A549 (cell line): ENCODE measurements around the gene EXOC5.

Source experiments
- EP300 ChIP-seq, 2 experiments: fragments of >200 bp; sonication (Bioruptor Twin); formaldehyde crosslinking; IDR thresholded peaks; 2 replicates in 1 of 2; 3 replicates in 1 of 2; pipeline ENCODE4 v1.6.1; 2016 to 2017
- ESRRA ChIP-seq: fragments of 150-350 bp; IDR thresholded peaks from 2 replicates; pipeline ENCODE4 v1.6.1; 2014; ENCODE audit warnings: mild to moderate bottlenecking, low read length, borderline replicate concordance
- HOXA7 ChIP-seq: fragments of 250-450 bp; sonication (Bioruptor Pico); IDR thresholded peaks from 2 replicates; pipeline ENCODE4 v1.5.0; 2020; ENCODE audit warnings: mild to moderate bottlenecking, moderate library complexity
- MAZ ChIP-seq: fragments of 150-350 bp; IDR thresholded peaks from 2 replicates; pipeline ENCODE4 v1.6.1; 2014; ENCODE audit warnings: antibody characterized with exemption, low read depth, low read length, borderline replicate concordance
- POLR2A ChIP-seq: IDR thresholded peaks from 2 replicates; pipeline ENCODE4 v1.6.1; 2012; ENCODE audit warnings: mild to moderate bottlenecking, low read length
- RFX5 ChIP-seq: fragments of 450-650 bp; IDR thresholded peaks from 2 replicates; pipeline ENCODE4 v1.7.1; 2014; ENCODE audit warnings: antibody characterized with exemption, mild to moderate bottlenecking, moderate library complexity
- RNF2 ChIP-seq: fragments of 200-600 bp; sonication (generic); IDR thresholded peaks from 2 replicates; pipeline ENCODE4 v1.6.1; 2016; ENCODE audit warnings: low read depth, mild to moderate bottlenecking, antibody characterized with exemption, moderate library complexity, borderline replicate concordance
- SREBF2 ChIP-seq: fragments of 450-650 bp; IDR thresholded peaks from 2 replicates; pipeline ENCODE4 v1.6.1; 2014; ENCODE audit warnings: mild to moderate bottlenecking, moderate library complexity
- ZFP36 ChIP-seq: fragments of 450-650 bp; IDR thresholded peaks from 2 replicates; pipeline ENCODE4 v1.6.1; 2014; ENCODE audit warnings: borderline replicate concordance; ENCODE audit not compliant: partially characterized antibody
- TF ChIP-seq, protein P1 (sequence below): fragments of >200 bp; sonication (Bioruptor Twin); formaldehyde crosslinking; IDR thresholded peaks from 3 replicates; pipeline ENCODE4 v1.5.1; 2016
- TF ChIP-seq, protein P2 (sequence below): IDR thresholded peaks from 2 replicates; pipeline ENCODE4 v1.6.1; 2012
- TF ChIP-seq, protein P3 (sequence below): fragments of 450-650 bp; IDR thresholded peaks from 2 replicates; pipeline ENCODE4 v1.6.1; 2014; ENCODE audit warnings: antibody characterized with exemption

DNA sequence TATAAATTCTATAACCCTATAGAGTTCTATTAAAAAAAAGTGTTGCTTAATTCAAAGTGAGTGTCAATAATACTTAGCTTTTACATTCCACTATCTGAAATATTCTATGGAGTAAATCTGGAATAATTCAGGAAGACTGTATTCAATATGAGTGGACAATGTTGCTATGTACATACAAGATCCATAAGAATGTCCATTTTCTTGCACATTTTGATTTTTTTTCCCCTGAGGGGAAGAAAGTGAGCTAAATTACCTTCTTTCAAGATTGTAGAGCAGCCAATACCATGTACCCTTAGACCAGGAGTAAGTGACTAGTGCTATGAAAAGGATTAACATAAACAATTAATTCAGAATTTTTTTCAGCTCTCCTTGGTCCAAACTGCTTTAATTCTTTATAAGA lies 25.4 kb downstream of the EXOC5 start:
- TF ChIP-seq ZFP36 (no peak), SREBF2 (no peak), MAZ (no peak), RFX5 (no peak), HOXA7 (CRISPR knock-in tag) (no peak), ESRRA (no peak), EP300 (IDR thresholded peaks at IDR 0.05) (no peak), RNF2 (no peak), POLR2A (no peak)
- TF ChIP-seq, protein P1, sequence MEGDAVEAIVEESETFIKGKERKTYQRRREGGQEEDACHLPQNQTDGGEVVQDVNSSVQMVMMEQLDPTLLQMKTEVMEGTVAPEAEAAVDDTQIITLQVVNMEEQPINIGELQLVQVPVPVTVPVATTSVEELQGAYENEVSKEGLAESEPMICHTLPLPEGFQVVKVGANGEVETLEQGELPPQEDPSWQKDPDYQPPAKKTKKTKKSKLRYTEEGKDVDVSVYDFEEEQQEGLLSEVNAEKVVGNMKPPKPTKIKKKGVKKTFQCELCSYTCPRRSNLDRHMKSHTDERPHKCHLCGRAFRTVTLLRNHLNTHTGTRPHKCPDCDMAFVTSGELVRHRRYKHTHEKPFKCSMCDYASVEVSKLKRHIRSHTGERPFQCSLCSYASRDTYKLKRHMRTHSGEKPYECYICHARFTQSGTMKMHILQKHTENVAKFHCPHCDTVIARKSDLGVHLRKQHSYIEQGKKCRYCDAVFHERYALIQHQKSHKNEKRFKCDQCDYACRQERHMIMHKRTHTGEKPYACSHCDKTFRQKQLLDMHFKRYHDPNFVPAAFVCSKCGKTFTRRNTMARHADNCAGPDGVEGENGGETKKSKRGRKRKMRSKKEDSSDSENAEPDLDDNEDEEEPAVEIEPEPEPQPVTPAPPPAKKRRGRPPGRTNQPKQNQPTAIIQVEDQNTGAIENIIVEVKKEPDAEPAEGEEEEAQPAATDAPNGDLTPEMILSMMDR, result no peak
- TF ChIP-seq, protein P2, sequence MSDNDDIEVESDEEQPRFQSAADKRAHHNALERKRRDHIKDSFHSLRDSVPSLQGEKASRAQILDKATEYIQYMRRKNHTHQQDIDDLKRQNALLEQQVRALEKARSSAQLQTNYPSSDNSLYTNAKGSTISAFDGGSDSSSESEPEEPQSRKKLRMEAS, result no peak
- TF ChIP-seq, protein P3, sequence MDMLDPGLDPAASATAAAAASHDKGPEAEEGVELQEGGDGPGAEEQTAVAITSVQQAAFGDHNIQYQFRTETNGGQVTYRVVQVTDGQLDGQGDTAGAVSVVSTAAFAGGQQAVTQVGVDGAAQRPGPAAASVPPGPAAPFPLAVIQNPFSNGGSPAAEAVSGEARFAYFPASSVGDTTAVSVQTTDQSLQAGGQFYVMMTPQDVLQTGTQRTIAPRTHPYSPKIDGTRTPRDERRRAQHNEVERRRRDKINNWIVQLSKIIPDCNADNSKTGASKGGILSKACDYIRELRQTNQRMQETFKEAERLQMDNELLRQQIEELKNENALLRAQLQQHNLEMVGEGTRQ, result no peak
